Smooth muscle cell (in vitro differentiated cells): ENCODE data around the gene RETN. TPM values are rescaled to one million over a fixed set of nuclear protein-coding genes. Genes with fewer than 3 reads are reported as not detected.

Source experiments
- DNase-seq: peaks from one replicate; lab custom pipeline; 2025; ENCODE audit not compliant: unreplicated experiment; lab: John Stamatoyannopoulos, UW
- H2AFZ ChIP-seq: fragments of 200-600 bp; sonication (generic); 2 replicates; pipeline ENCODE4 v1.6.0; 2016; ENCODE audit warnings: antibody characterized with exemption, low read depth, mild to moderate bottlenecking
- H3F3A ChIP-seq: fragments of 200-600 bp; sonication (generic); 2 replicates; pipeline ENCODE4 v1.6.0; 2017; ENCODE audit warnings: antibody characterized with exemption, low read depth
- H3K27ac ChIP-seq: fragments of 200-600 bp; sonication (generic); 2 replicates; pipeline ENCODE4 v1.5.1; 2016; ENCODE audit warnings: low read depth, mild to moderate bottlenecking
- H3K27me3 ChIP-seq: fragments of 200-600 bp; sonication (generic); 2 replicates; pipeline ENCODE4 v1.6.1; 2016; ENCODE audit warnings: low read depth, mild to moderate bottlenecking
- H3K36me3 ChIP-seq: fragments of 200-600 bp; sonication (generic); 2 replicates; pipeline ENCODE4 v1.5.1; 2016; ENCODE audit warnings: low read depth
- H3K4me1 ChIP-seq: fragments of 200-600 bp; sonication (generic); 2 replicates; pipeline ENCODE4 v1.5.1; 2016; ENCODE audit warnings: low read depth
- H3K4me2 ChIP-seq: fragments of 200-600 bp; sonication (generic); 2 replicates; pipeline ENCODE4 v1.6.0; 2016; ENCODE audit warnings: mild to moderate bottlenecking
- H3K4me3 ChIP-seq: fragments of 200-600 bp; sonication (generic); 2 replicates; pipeline ENCODE4 v1.5.1; 2016; ENCODE audit warnings: mild to moderate bottlenecking
- H3K79me2 ChIP-seq: fragments of 200-600 bp; sonication (generic); 2 replicates; pipeline ENCODE4 v1.6.0; 2016; ENCODE audit warnings: low read depth, mild to moderate bottlenecking
- H3K9ac ChIP-seq: fragments of 200-600 bp; sonication (generic); 2 replicates; pipeline ENCODE4 v1.6.0; 2016; ENCODE audit warnings: low read depth
- H3K9me3 ChIP-seq: fragments of 200-600 bp; sonication (generic); replicated peaks from 2 replicates; pipeline ENCODE4 v1.5.1; 2016; ENCODE audit warnings: low read depth
- H4K20me1 ChIP-seq: fragments of 200-600 bp; sonication (generic); 2 replicates; pipeline ENCODE4 v1.6.0; 2016; ENCODE audit warnings: low read depth
- WGBS: methylation state at CpG from one replicate; pipeline ENCODE4 v1.1.7; 2016; ENCODE audit warnings: low lambda C conversion rate; 5-methylcytosine and 5-hydroxymethylcytosine counted together
- polyA plus RNA-seq: library from polyadenylated mRNA; unstranded; fragments of >200 nt; fragmentation: Nextera tagmentation; extraction: Ambion mirVana; gene quantifications from 2 replicates; pipeline ENCODE4 v1.2.1, GENCODE V29; 2016
- total RNA-seq: library from RNA; depleted of rRNA; stranded (reverse); fragments of >200 nt; gene quantifications from 2 replicates; pipeline ENCODE4 v1.2.3, GENCODE V29; 2014
- TF ChIP-seq, protein P1 (sequence below): fragments of 200-600 bp; sonication (generic); IDR thresholded peaks from 2 replicates; pipeline ENCODE4 v1.5.1; 2017; ENCODE audit warnings: borderline replicate concordance, mild to moderate bottlenecking, antibody characterized with exemption; ENCODE audit not compliant: insufficient read depth, poor library complexity, severe bottlenecking

RETN gene
- total and polyA plus RNA-seq, 2 experiments from 2014 or later = not detected

DNA sequence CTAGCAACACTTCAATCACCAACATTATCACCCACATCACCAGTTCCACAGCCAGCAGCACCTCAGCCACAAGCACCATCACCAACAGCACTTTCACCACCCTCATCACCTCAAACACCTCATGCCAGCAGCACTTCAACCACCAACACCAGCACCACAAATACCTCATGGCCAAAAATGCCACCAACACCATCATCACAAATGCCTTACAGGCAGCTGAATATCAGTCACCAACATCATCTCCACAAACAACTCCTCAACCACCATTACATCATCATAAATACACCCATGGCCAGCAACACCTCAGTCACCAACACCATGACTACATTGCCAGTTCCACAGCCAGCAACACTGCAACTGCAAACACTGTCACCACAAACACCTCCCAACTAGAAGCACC is 22.6 kb downstream of the RETN start:
- Histone ChIP-seq H3K79me2 (no peaks in the 10 kb centered on the region), H3K9me3 (no peaks in the 10 kb centered on the region), H4K20me1 (no peaks in the 10 kb centered on the region), H3F3A (no peaks in the 10 kb centered on the region), H3K27ac (no peak overlapping the region), H3K9ac (no peak overlapping the region), H3K4me2 (no peak overlapping the region), H3K4me1 (no peaks in the 10 kb centered on the region), H3K4me3 (no peak overlapping the region), H3K27me3 (no peaks in the 10 kb centered on the region), H2AFZ (no peak overlapping the region), H3K36me3 (no peaks in the 10 kb centered on the region)
- DNase-seq = no peak
- TF ChIP-seq, protein P1, sequence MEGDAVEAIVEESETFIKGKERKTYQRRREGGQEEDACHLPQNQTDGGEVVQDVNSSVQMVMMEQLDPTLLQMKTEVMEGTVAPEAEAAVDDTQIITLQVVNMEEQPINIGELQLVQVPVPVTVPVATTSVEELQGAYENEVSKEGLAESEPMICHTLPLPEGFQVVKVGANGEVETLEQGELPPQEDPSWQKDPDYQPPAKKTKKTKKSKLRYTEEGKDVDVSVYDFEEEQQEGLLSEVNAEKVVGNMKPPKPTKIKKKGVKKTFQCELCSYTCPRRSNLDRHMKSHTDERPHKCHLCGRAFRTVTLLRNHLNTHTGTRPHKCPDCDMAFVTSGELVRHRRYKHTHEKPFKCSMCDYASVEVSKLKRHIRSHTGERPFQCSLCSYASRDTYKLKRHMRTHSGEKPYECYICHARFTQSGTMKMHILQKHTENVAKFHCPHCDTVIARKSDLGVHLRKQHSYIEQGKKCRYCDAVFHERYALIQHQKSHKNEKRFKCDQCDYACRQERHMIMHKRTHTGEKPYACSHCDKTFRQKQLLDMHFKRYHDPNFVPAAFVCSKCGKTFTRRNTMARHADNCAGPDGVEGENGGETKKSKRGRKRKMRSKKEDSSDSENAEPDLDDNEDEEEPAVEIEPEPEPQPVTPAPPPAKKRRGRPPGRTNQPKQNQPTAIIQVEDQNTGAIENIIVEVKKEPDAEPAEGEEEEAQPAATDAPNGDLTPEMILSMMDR = no peak

DNA sequence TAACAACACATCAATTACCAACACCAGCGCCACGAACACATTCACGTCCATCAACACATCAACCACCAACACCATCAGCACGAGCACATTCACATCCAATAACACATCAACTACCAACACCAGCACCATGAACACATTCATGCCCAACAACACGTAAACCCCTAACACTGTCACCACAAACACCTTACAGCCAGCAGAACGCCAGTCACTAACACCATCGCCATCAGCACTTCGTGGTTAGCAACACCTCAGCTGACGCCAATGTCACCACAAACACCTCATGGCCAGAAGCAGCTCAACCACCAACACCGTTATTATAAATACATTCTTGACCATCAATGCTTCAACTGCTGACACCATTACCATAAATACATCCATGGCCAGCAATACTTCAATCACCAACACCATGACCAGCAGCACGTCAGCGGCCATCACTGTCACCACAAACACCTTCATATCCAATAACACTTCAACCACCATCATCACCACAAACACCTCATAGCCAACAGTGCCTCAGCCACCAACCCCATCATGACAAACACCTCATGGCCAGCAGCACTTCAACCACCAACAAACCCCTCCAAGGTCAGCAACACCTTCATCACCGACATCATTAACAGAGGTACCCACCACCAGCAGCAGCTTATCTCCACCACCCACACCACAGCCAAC is 23.7 kb downstream of the RETN start:
- H4K20me1 ChIP-seq = no peaks in the 10 kb centered on the region
- H3K36me3 ChIP-seq = no peaks in the 10 kb centered on the region
- H3K27me3 ChIP-seq = peaks cover 3% of the 10 kb centered on the region
- no peak overlapping the region for H3K27ac ChIP-seq
- no peak for DNase-seq
- H3K4me1 ChIP-seq = no peaks in the 10 kb centered on the region
- 91% methylated on average over 13 of the region's 13 CpGs for WGBS
- H3K4me2 ChIP-seq = no peak overlapping the region
- no peak overlapping the region for H2AFZ ChIP-seq
- H3K9ac ChIP-seq = no peak overlapping the region
- no peaks in the 10 kb centered on the region for H3F3A ChIP-seq
- H3K9me3 ChIP-seq = no peaks in the 10 kb centered on the region
- H3K79me2 ChIP-seq = no peaks in the 10 kb centered on the region
- TF ChIP-seq, protein P1 = no peak
- H3K4me3 ChIP-seq = no peak overlapping the region

GRCh38 chr19:7694499-7694898 is 25.6 kb downstream of the RETN start:
- Histone ChIP-seq H3K36me3 (no peaks in the 10 kb centered on the region), H3K4me1 (no peaks in the 10 kb centered on the region), H3F3A (no peaks in the 10 kb centered on the region), H3K4me2 (no peak overlapping the region), H3K27me3 (peaks cover 12% of the 10 kb centered on the region), H3K9me3 (no peaks in the 10 kb centered on the region), H3K9ac (no peak overlapping the region), H4K20me1 (no peaks in the 10 kb centered on the region), H3K79me2 (no peaks in the 10 kb centered on the region), H2AFZ (no peak overlapping the region), H3K27ac (no peak overlapping the region), H3K4me3 (no peak overlapping the region)
- TF ChIP-seq, protein P1 = no peak
- 77% methylated on average over 4 of the region's 4 CpGs for WGBS
- no peak for DNase-seq

DNA sequence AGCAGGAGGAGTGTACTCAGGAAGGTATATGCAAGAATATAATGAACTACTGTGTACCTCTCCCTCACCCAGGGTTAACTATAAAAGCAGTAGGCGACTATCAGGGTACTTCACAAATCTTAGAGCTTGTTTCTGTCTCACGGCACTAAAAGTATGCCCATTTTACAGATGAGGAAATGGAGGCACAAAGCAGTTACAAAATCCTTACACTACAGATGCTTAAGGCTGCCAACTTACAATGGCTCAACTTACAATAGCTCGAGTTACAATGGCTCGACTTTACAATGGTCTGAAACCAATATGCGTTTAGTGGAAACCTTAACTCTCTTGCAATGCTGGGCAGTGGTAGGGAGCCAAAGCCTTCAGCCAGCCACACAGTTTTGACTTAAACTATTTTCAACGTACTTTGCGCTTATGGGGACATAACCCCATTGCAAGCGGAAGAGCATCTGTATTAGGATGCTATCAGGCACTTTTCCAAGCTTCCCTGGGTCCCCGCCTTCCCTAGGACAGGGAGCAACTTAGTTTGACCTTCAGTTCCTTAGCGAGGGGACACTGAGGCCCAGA is 29.0 kb downstream of the RETN start:
- Histone ChIP-seq H3F3A (no peaks in the 10 kb centered on the region), H3K36me3 (no peaks in the 10 kb centered on the region), H3K9me3 (no peaks in the 10 kb centered on the region), H3K4me1 (no peaks in the 10 kb centered on the region), H2AFZ (no peak overlapping the region), H3K9ac (no peak overlapping the region), H4K20me1 (no peaks in the 10 kb centered on the region), H3K4me2 (no peak overlapping the region), H3K79me2 (no peaks in the 10 kb centered on the region), H3K4me3 (no peak overlapping the region), H3K27me3 (peaks cover 12% of the 10 kb centered on the region), H3K27ac (no peak overlapping the region)
- no peak for DNase-seq
- 85% methylated on average over 10 of the region's 10 CpGs for WGBS
- TF ChIP-seq, protein P1 = no peak
